Measurements from ENCODE around the gene LYST. TPM values are rescaled to one million over a fixed set of nuclear protein-coding genes. Genes with fewer than 3 reads are reported as not detected.

LYST gene
- polyA plus RNA-seq, 3 donors, result 46.3 to 128 (median 67.9) TPM

DNA sequence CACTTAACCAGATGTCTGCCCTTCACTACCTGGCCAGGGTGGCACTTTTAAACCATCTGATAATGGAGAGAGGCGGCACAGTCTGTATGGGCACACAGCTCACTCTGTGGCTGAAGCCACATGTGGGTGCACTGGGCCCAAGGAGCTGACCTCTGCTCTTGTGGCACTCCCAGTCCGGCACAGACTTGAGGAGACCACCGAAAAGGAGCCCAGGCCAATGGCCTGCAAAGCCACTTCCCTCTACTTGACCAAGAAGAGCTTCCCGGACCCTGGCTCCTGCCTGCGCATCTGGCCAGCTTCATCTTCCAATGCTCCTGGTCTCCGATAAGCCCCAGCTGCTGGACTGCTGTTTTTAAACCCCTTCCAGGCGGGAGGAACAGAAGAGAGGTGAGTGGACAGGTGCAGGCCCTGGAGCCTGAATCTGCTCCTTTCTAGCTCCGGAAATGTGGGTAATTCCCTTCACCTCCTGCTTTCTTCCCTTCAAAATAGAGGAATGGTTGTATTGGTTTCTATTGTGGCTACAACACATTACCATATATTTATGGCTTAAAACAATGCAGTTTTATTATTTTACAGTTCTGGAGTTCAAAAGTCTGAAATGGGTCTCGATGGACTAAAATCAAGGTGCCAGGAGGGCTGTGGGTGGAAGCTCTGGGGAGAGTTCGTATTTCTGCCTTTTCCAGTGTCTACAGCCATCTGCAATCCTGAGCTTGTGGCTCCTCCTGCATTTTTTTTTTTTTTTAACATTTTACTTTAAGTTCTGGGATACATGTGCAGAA lies 228.8 kb downstream of the LYST start:
- Mint-ChIP-seq H3K9me3 (peaks cover 0 to 2% (median 0%) of the 10 kb centered on the region in 7 donors), H3K4me1 (peaks cover 17% of the 10 kb centered on the region), H3K27ac (no peak overlapping the region), H3K27me3 (ENCODE audit: low read depth in 3 of 3) (peaks cover 15 to 24% (median 16%) of the 10 kb centered on the region in 3 donors), H3K4me3 (no peak overlapping the region), H3K36me3 (no peaks in the 10 kb centered on the region)
- WGBS (ENCODE audit: insufficient coverage), result 100% methylated on average over 6 of the region's 10 CpGs
- intact Hi-C loops (cut with micrococcal nuclease), result no loop called here
- Histone ChIP-seq H3K27ac (ENCODE audit: low read depth in 1 of 2, low read length in 2 of 2) (no peak overlapping the region), H3K9ac (ENCODE audit: insufficient read depth, low read length, poor library complexity, severe bottlenecking) (no peak overlapping the region), H4K20me1 (ENCODE audit: insufficient read depth, low read length) (no peaks in the 10 kb centered on the region), H3K4me2 (replicated peaks; ENCODE audit: extremely low read depth, low read length, poor library complexity, severe bottlenecking) (no peak overlapping the region), H3K27me3 (ENCODE audit: control insufficient read depth in 2 of 2, insufficient read depth in 2 of 2, low read length in 2 of 2) (peaks cover 0 to 15% of the 10 kb centered on the region in 2 donors), H3K9me3 (replicated peaks in 1 of 2; ENCODE audit: control insufficient read depth in 1 of 2, insufficient read depth in 1 of 2, low read length in 2 of 2) (no peaks in the 10 kb centered on the region), H3K4me3 (replicated peaks in 1 of 3; ENCODE audit: low read depth in 2 of 3, low read length in 3 of 3) (no peak overlapping the region), H3K4me1 (ENCODE audit: control insufficient read depth in 1 of 2, insufficient read depth in 2 of 2, low read length in 2 of 2) (peaks cover 13 to 14% of the 10 kb centered on the region in 2 donors), H3K36me3 (replicated peaks in 1 of 2; ENCODE audit: control insufficient read depth in 1 of 2, insufficient read depth in 2 of 2, low read length in 2 of 2) (no peaks in the 10 kb centered on the region), H2AFZ (ENCODE audit: insufficient read depth, low read depth, low read length, poor library complexity, severe bottlenecking) (no peak overlapping the region), H3K79me2 (ENCODE audit: insufficient read depth, low read length) (no peaks in the 10 kb centered on the region)
- no peak for DNase-seq
- TF ChIP-seq CTCF (IDR thresholded peaks at IDR 0.05), result no peak

GRCh38 chr1:235635938-235636662 lies 230.6 kb downstream of the LYST start:
- DNase-seq, result no peak
- H3K79me2 ChIP-seq (ENCODE audit: insufficient read depth, low read length), result no peaks in the 10 kb centered on the region
- no peaks in the 10 kb centered on the region for H3K36me3 ChIP-seq (replicated peaks in 1 of 2; ENCODE audit: control insufficient read depth in 1 of 2, insufficient read depth in 2 of 2, low read length in 2 of 2)
- H3K4me2 ChIP-seq (replicated peaks; ENCODE audit: extremely low read depth, low read length, poor library complexity, severe bottlenecking), result no peak overlapping the region
- H3K9me3 ChIP-seq (replicated peaks in 1 of 2; ENCODE audit: control insufficient read depth in 1 of 2, insufficient read depth in 1 of 2, low read length in 2 of 2), result no peaks in the 10 kb centered on the region
- H2AFZ ChIP-seq (ENCODE audit: insufficient read depth, low read depth, low read length, poor library complexity, severe bottlenecking), result no peak overlapping the region
- H3K4me3 Mint-ChIP-seq, result no peak overlapping the region
- H4K20me1 ChIP-seq (ENCODE audit: insufficient read depth, low read length), result no peaks in the 10 kb centered on the region
- H3K36me3 Mint-ChIP-seq, result no peaks in the 10 kb centered on the region
- H3K4me1 ChIP-seq (ENCODE audit: control insufficient read depth in 1 of 2, insufficient read depth in 2 of 2, low read length in 2 of 2), result peaks cover 6% of the 10 kb centered on the region in 2 donors
- H3K4me1 Mint-ChIP-seq, result peaks cover 11% of the 10 kb centered on the region
- no peak overlapping the region for H3K27ac ChIP-seq (ENCODE audit: low read depth in 1 of 2, low read length in 2 of 2)
- no peaks in the 10 kb centered on the region for H3K9me3 Mint-ChIP-seq
- H3K27me3 ChIP-seq (ENCODE audit: control insufficient read depth in 2 of 2, insufficient read depth in 2 of 2, low read length in 2 of 2), result no peaks in the 10 kb centered on the region
- 50% methylated on average over 8 of the region's 12 CpGs for WGBS (ENCODE audit: insufficient coverage)
- H3K9ac ChIP-seq (ENCODE audit: insufficient read depth, low read length, poor library complexity, severe bottlenecking), result no peak overlapping the region
- intact Hi-C loops (cut with micrococcal nuclease), result no loop called here
- peaks cover 2 to 8% (median 3%) of the 10 kb centered on the region in 3 donors for H3K27me3 Mint-ChIP-seq (ENCODE audit: low read depth in 3 of 3)
- no peak overlapping the region for H3K4me3 ChIP-seq (replicated peaks in 1 of 3; ENCODE audit: low read depth in 2 of 3, low read length in 3 of 3)
- TF ChIP-seq CTCF (IDR thresholded peaks at IDR 0.05), result no peak
- no peak overlapping the region for H3K27ac Mint-ChIP-seq

All from CD14-positive monocyte (primary cell).